Aorta (tissue), 5 donors: ENCODE results near the gene IRF8. TPM values are rescaled to one million over a fixed set of nuclear protein-coding genes. Genes with fewer than 3 reads are reported as not detected.
A peak's percentile ranks its signal among the peaks of the same experiment; 100 is the strongest.

Source experiments
- ATAC-seq: fragments of 200-7000 bp; cut with Tn5 transposase; one replicate; pipeline ENCODE4 v1.9.1; 2022; ENCODE audit warnings: moderate library complexity; ENCODE audit not compliant: low FRiP score
- DNase-seq, 2 donors: peaks; one replicate each; pipeline ENCODE4 v3.0.0-alpha.2; 2020
- H3K27ac ChIP-seq, 2 donors: one replicate each; pipeline ENCODE4 v1.5.1; 2013; ENCODE audit warnings: low read length in 2 of 2, mild to moderate bottlenecking in 2 of 2, moderate library complexity in 2 of 2, control low read depth in 1 of 2, inconsistent platforms in 1 of 2, low read depth in 1 of 2
- H3K27me3 ChIP-seq, 2 donors: one replicate each; pipeline ENCODE4 v1.6.1; 2013; ENCODE audit warnings: control low read depth in 1 of 2, low read length in 1 of 2, mild to moderate bottlenecking in 1 of 2, moderate library complexity in 1 of 2; ENCODE audit not compliant: insufficient read depth in 2 of 2, control insufficient read depth in 1 of 2
- H3K36me3 ChIP-seq, 2 donors: one replicate each; pipeline ENCODE4 v1.6.1; 2013; ENCODE audit warnings: control low read depth in 1 of 2, low read length in 1 of 2, mild to moderate bottlenecking in 1 of 2; ENCODE audit not compliant: insufficient read depth in 2 of 2, control insufficient read depth in 1 of 2
- H3K4me1 ChIP-seq, 2 donors: one replicate each; pipeline ENCODE4 v1.6.1; 2013; ENCODE audit warnings: low read length in 2 of 2, control low read depth in 1 of 2, mild to moderate bottlenecking in 1 of 2, moderate library complexity in 1 of 2; ENCODE audit not compliant: insufficient read depth in 2 of 2, control insufficient read depth in 1 of 2
- H3K4me3 ChIP-seq, 2 donors: one replicate each; pipeline ENCODE4 v1.5.1; 2013; ENCODE audit warnings: low read length in 2 of 2, control low read depth in 1 of 2, mild to moderate bottlenecking in 1 of 2
- H3K9me3 ChIP-seq: one replicate; pipeline ENCODE4 v1.6.1; 2013; ENCODE audit warnings: mild to moderate bottlenecking, low read length; ENCODE audit not compliant: control insufficient read depth
- WGBS, 2 donors: extraction: QIAGEN DNeasy Blood & Tissue Kit; methylation state at CpG; one replicate each; pipeline ENCODE4 v1.1.7; 2013; 5-methylcytosine and 5-hydroxymethylcytosine counted together
- intact Hi-C, 2 donors: fragments of 100-400 bp; cut with DNase I; formaldehyde crosslinking; loops; one replicate each; pipeline versions ENCODE4 v1.14.2 to v1.15.0; 2022
- polyA plus RNA-seq, 2 donors: library from polyadenylated mRNA; stranded (reverse); fragments of 200-250 nt; gene quantifications; one replicate each; pipeline ENCODE4 v1.2.3, GENCODE V29; 2013
- total RNA-seq, 2 donors: library from RNA; stranded (reverse); fragmentation: NEBNext Ultra II Directional; extraction: Animal tissue kit (Norgen Biotek cat#: 25700); gene quantifications; one replicate each; pipeline ENCODE4 v1.2.1, GENCODE V29; 2021
- donor health status: healthy with polysubstance abuse.
- donor health status: Bipolar disorder and iron deficiency.
- donor health status: DM: no; HTN: no; CAD: no.
- donor health status: DM: no; HTN: no; CAD: no.
- donor health status: DM: yes; HTN: yes; CAD: no.

The IRF8 gene
- total and polyA plus RNA-seq, 4 donors, result 3.7 to 25.2 (median 12.9) TPM

- Histone ChIP-seq H3K4me1 (no peaks in the 10 kb centered on the region), H3K4me3 (no peak overlapping the region), H3K27me3 (no peaks in the 10 kb centered on the region), H3K9me3 (no peaks in the 10 kb centered on the region), H3K36me3 (no peaks in the 10 kb centered on the region), H3K27ac (no peak overlapping the region)
- intact Hi-C loops, result no loop called here
- ATAC-seq (no peak), DNase-seq (peak in 1 of 2 donors; percentile 71)
- WGBS, 2 donors, result 79 to 87% methylated on average over 14 of the region's 14 CpGs
Observed at GRCh38 chr16:85921026-85921425, 22.1 kb downstream of the IRF8 start.

GRCh38 chr16:85923153-85924021, 24.4 kb downstream of the IRF8 start:
- Histone ChIP-seq H3K9me3 (no peaks in the 10 kb centered on the region), H3K36me3 (no peaks in the 10 kb centered on the region), H3K4me3 (no peak overlapping the region), H3K27me3 (no peaks in the 10 kb centered on the region), H3K27ac (no peak overlapping the region), H3K4me1 (no peaks in the 10 kb centered on the region)
- intact Hi-C loops, result no loop called here
- ATAC-seq (no peak), DNase-seq (no peak)
- WGBS, 2 donors, result 66 to 74% methylated on average over 24 of the region's 24 CpGs

GRCh38 chr16:85924675-85925074, 25.7 kb downstream of the IRF8 start:
- Histone ChIP-seq H3K4me1 (no peaks in the 10 kb centered on the region), H3K27ac (no peak overlapping the region), H3K27me3 (no peaks in the 10 kb centered on the region), H3K4me3 (no peak overlapping the region), H3K9me3 (no peaks in the 10 kb centered on the region), H3K36me3 (no peaks in the 10 kb centered on the region)
- DNase-seq (no peak), ATAC-seq (no peak)
- 73 to 76% methylated on average over 3 of the region's 3 CpGs for WGBS, 2 donors
- intact Hi-C loops, result no loop called here

- intact Hi-C loops, result no loop called here
- Histone ChIP-seq H3K27me3 (no peaks in the 10 kb centered on the region), H3K4me3 (no peak overlapping the region), H3K9me3 (no peaks in the 10 kb centered on the region), H3K27ac (no peak overlapping the region), H3K36me3 (no peaks in the 10 kb centered on the region), H3K4me1 (no peaks in the 10 kb centered on the region)
- DNase-seq (no peak), ATAC-seq (no peak)
- 58 to 60% methylated on average over 8 of the region's 8 CpGs for WGBS, 2 donors
Observed at GRCh38 chr16:85926370-85926769, 27.4 kb downstream of the IRF8 start.

- Histone ChIP-seq H3K27me3 (no peaks in the 10 kb centered on the region), H3K36me3 (no peaks in the 10 kb centered on the region), H3K9me3 (no peaks in the 10 kb centered on the region), H3K27ac (no peak overlapping the region), H3K4me1 (no peaks in the 10 kb centered on the region), H3K4me3 (no peak overlapping the region)
- intact Hi-C loops, result no loop called here
- 53 to 57% methylated on average over 16 of the region's 16 CpGs for WGBS, 2 donors
- DNase-seq (no peak), ATAC-seq (no peak)
Observed at GRCh38 chr16:85927371-85927770, 28.4 kb downstream of the IRF8 start.

GRCh38 chr16:85927959-85928358, 29.0 kb downstream of the IRF8 start:
- ATAC-seq (no peak), DNase-seq (no peak)
- Histone ChIP-seq H3K4me1 (no peaks in the 10 kb centered on the region), H3K4me3 (no peak overlapping the region), H3K27ac (no peak overlapping the region), H3K27me3 (no peaks in the 10 kb centered on the region), H3K9me3 (no peaks in the 10 kb centered on the region), H3K36me3 (no peaks in the 10 kb centered on the region)
- intact Hi-C loops, result no loop called here
- 34 to 45% methylated on average over 7 of the region's 7 CpGs for WGBS, 2 donors

- no peaks in the 10 kb centered on the region for H3K9me3 ChIP-seq
- no peaks in the 10 kb centered on the region for H3K4me1 ChIP-seq
- DNase-seq (no peak), ATAC-seq (peak; percentile 30)
- H3K27ac ChIP-seq, result no peak overlapping the region
- no peak overlapping the region for H3K4me3 ChIP-seq
- 39 to 40% methylated on average over 10 of the region's 10 CpGs for WGBS, 2 donors
- intact Hi-C loops, result no loop called here
- no peaks in the 10 kb centered on the region for H3K27me3 ChIP-seq
- H3K36me3 ChIP-seq, result no peaks in the 10 kb centered on the region
Observed at GRCh38 chr16:85928401-85928820, 29.4 kb downstream of the IRF8 start.

GRCh38 chr16:85929259-85929721, 30.3 kb downstream of the IRF8 start:
- Histone ChIP-seq H3K9me3 (no peaks in the 10 kb centered on the region), H3K4me1 (no peaks in the 10 kb centered on the region), H3K4me3 (no peak overlapping the region), H3K27ac (no peak overlapping the region), H3K27me3 (no peaks in the 10 kb centered on the region), H3K36me3 (no peaks in the 10 kb centered on the region)
- DNase-seq (no peak), ATAC-seq (no peak)
- intact Hi-C loops, result no loop called here
- 78 to 81% methylated on average over 16 of the region's 16 CpGs for WGBS, 2 donors

- intact Hi-C loops, result no loop called here
- DNase-seq (no peak), ATAC-seq (no peak)
- WGBS, 2 donors, result 83 to 85% methylated on average over 15 of the region's 15 CpGs
- Histone ChIP-seq H3K27ac (no peak overlapping the region), H3K27me3 (no peaks in the 10 kb centered on the region), H3K9me3 (no peaks in the 10 kb centered on the region), H3K4me1 (no peaks in the 10 kb centered on the region), H3K4me3 (no peak overlapping the region), H3K36me3 (no peaks in the 10 kb centered on the region)
Observed at GRCh38 chr16:85930301-85930700, 31.3 kb downstream of the IRF8 start.
